Neural progenitor cell (in vitro differentiated cells): Measurements from ENCODE around the gene ERMP1.

Experiments used
- CTCF ChIP-seq: fragments of 200-600 bp; sonication (generic); IDR thresholded peaks from 2 replicates; pipeline ENCODE4 v1.5.1; 2017; ENCODE audit warnings: antibody characterized with exemption, mild to moderate bottlenecking
- EZH2 ChIP-seq: fragments of 200-600 bp; sonication (generic); IDR thresholded peaks from 2 replicates; pipeline ENCODE4 v1.6.1; 2017; ENCODE audit warnings: antibody characterized with exemption, mild to moderate bottlenecking, moderate library complexity

GRCh38 chr9:5851445-5851844 is 18.5 kb upstream of the ERMP1 start:
- TF ChIP-seq CTCF (no peak), EZH2 (no peak)
